ENCODE measurements around the gene NCKAP5. TPM values are rescaled to one million over a fixed set of nuclear protein-coding genes. Genes with fewer than 3 reads are reported as not detected.

Gene NCKAP5
- total and polyA plus RNA-seq, 2 experiments from 2014 or later, result 2.2 to 5.5 TPM

DNA sequence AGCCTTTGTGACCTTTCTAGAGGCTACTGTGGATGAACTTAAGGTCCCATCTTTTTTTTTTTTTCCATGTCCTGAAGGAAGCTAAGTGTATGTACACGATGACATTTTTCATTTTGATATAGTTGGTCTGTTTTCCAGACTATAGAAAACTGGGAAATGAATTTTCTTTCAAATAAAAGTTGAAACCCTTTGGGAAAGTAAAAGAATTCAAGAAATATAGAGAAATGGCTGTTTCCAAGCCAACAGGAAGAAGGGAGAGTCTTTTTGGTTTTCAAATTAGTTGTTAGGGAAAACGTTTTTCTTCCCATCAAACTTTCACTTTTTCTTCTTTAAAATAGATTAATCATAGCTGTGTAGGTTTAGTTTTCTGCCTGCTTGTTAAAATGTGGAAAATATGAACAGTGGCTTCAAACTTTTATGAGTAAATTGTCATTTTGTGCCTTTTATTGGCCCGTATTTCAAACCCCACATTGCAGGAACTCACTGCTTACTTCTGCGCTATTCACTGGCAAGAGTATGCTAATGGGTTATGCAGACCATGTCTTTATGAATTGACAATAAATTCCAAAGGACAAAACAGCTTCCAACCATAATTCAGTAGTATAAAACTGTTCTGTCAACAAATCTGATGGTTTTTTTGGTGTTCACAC, 870.6 kb downstream of the NCKAP5 start:
- Histone ChIP-seq H3K9me3 (ENCODE audit: low read depth) (no peaks in the 10 kb centered on the region), H3K27ac (no peak overlapping the region), H3K79me2 (no peaks in the 10 kb centered on the region), H4K20me1 (ENCODE audit: insufficient read depth, poor library complexity, severe bottlenecking) (no peaks in the 10 kb centered on the region), H3K4me2 (no peak overlapping the region), H2AFZ (no peak overlapping the region), H3K4me1 (ENCODE audit: insufficient read depth) (no peaks in the 10 kb centered on the region), H3K27me3 (no peaks in the 10 kb centered on the region), H3K36me3 (replicated peaks; ENCODE audit: insufficient read depth, low read depth) (no peaks in the 10 kb centered on the region), H3K9me2 (replicated peaks; ENCODE audit: insufficient read depth) (no peaks in the 10 kb centered on the region), H3K4me3 (no peak overlapping the region)
- TF ChIP-seq EZH2 (IDR thresholded peaks at IDR 0.05; ENCODE audit: borderline replicate concordance), result no peak
- TF ChIP-seq, protein P1, sequence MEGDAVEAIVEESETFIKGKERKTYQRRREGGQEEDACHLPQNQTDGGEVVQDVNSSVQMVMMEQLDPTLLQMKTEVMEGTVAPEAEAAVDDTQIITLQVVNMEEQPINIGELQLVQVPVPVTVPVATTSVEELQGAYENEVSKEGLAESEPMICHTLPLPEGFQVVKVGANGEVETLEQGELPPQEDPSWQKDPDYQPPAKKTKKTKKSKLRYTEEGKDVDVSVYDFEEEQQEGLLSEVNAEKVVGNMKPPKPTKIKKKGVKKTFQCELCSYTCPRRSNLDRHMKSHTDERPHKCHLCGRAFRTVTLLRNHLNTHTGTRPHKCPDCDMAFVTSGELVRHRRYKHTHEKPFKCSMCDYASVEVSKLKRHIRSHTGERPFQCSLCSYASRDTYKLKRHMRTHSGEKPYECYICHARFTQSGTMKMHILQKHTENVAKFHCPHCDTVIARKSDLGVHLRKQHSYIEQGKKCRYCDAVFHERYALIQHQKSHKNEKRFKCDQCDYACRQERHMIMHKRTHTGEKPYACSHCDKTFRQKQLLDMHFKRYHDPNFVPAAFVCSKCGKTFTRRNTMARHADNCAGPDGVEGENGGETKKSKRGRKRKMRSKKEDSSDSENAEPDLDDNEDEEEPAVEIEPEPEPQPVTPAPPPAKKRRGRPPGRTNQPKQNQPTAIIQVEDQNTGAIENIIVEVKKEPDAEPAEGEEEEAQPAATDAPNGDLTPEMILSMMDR (IDR thresholded peaks at IDR 0.05; ENCODE audit: poor library complexity), result no peak
- no peak for TF ChIP-seq EZH2phosphoT487 (IDR thresholded peaks at IDR 0.05; ENCODE audit: low read depth, severe bottlenecking, unreplicated experiment)
- WGBS (ENCODE audit: low lambda C conversion rate, missing lambda C conversion rate), result 86% methylated on average over 4 of the region's 4 CpGs
- no peak for DNase-seq (ENCODE audit: low spot score)

DNA sequence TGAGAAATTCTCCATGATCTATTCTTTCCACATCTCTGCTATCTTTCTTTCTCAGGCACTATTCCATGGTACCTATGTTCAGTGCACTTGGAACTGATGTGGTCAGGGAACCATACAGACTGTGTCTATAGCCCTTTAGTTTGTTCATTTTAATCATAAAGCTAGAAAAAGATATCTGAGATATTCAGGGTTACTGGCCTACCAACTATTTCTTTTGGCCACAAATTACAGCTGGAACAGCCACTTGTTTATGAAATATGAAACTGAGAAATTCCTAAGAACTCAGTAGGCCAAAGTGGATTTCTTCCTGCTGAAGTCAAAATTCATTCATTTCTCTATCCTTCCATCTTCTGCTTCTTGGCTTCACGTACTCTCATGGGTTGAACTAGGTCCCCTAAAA, 875.4 kb downstream of the NCKAP5 start:
- Histone ChIP-seq H3K9me3 (ENCODE audit: low read depth) (no peaks in the 10 kb centered on the region), H3K4me3 (no peak overlapping the region), H4K20me1 (ENCODE audit: insufficient read depth, poor library complexity, severe bottlenecking) (no peaks in the 10 kb centered on the region), H3K4me1 (ENCODE audit: insufficient read depth) (no peaks in the 10 kb centered on the region), H3K36me3 (replicated peaks; ENCODE audit: insufficient read depth, low read depth) (no peaks in the 10 kb centered on the region), H3K4me2 (no peak overlapping the region), H2AFZ (no peak overlapping the region), H3K27me3 (no peaks in the 10 kb centered on the region), H3K27ac (no peak overlapping the region), H3K79me2 (no peaks in the 10 kb centered on the region), H3K9me2 (replicated peaks; ENCODE audit: insufficient read depth) (no peaks in the 10 kb centered on the region)
- DNase-seq (ENCODE audit: low spot score), result no peak
- TF ChIP-seq, protein P1 (IDR thresholded peaks at IDR 0.05; ENCODE audit: poor library complexity), result no peak
- TF ChIP-seq EZH2phosphoT487 (IDR thresholded peaks at IDR 0.05; ENCODE audit: low read depth, severe bottlenecking, unreplicated experiment) (no peak), EZH2 (IDR thresholded peaks at IDR 0.05; ENCODE audit: borderline replicate concordance) (no peak)
- 86% methylated on average over 1 of the region's 1 CpG for WGBS (ENCODE audit: low lambda C conversion rate, missing lambda C conversion rate)

DNA sequence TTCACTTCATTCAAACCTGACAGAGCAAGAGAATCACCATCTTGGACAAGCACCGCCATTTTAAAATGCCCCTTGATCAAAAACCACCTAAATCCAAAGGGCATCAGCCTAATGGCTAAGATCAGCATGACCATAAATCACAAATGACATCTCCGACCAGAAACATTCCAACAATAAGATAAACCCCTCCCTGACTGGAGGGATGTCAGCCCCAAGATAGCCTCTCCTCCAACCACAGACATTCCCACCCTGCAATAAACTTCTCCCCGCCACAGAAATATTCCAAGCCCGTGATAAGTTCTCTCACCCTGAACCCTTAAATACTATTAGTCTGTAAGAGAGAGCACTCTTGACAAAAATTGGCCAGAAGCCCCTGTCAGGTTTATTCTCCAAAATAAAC, 876.7 kb downstream of the NCKAP5 start:
- DNase-seq (ENCODE audit: low spot score), result no peak
- no peak overlapping the region for H3K4me3 ChIP-seq
- no peaks in the 10 kb centered on the region for H4K20me1 ChIP-seq (ENCODE audit: insufficient read depth, poor library complexity, severe bottlenecking)
- no peak for TF ChIP-seq EZH2phosphoT487 (IDR thresholded peaks at IDR 0.05; ENCODE audit: low read depth, severe bottlenecking, unreplicated experiment)
- TF ChIP-seq, protein P1 (IDR thresholded peaks at IDR 0.05; ENCODE audit: poor library complexity), result no peak
- no peak for TF ChIP-seq EZH2 (IDR thresholded peaks at IDR 0.05; ENCODE audit: borderline replicate concordance)
- no peak overlapping the region for H2AFZ ChIP-seq
- H3K4me2 ChIP-seq, result no peak overlapping the region
- no peaks in the 10 kb centered on the region for H3K9me3 ChIP-seq (ENCODE audit: low read depth)
- H3K4me1 ChIP-seq (ENCODE audit: insufficient read depth), result no peaks in the 10 kb centered on the region
- H3K27me3 ChIP-seq, result no peaks in the 10 kb centered on the region
- no peaks in the 10 kb centered on the region for H3K9me2 ChIP-seq (replicated peaks; ENCODE audit: insufficient read depth)
- no peaks in the 10 kb centered on the region for H3K36me3 ChIP-seq (replicated peaks; ENCODE audit: insufficient read depth, low read depth)
- WGBS (ENCODE audit: low lambda C conversion rate, missing lambda C conversion rate), result 76% methylated on average over 4 of the region's 4 CpGs
- H3K79me2 ChIP-seq, result no peaks in the 10 kb centered on the region
- no peak overlapping the region for H3K27ac ChIP-seq
